HUES6 (cell line): Measurements from ENCODE around the gene REL.
"Not testable (repeated sequence)": the region's sequence is repeated elsewhere in the genome, so short reads cannot be mapped to it uniquely, and the experiment has no call there.

ENCODE experiments used
- H3K27ac ChIP-seq: 2 replicates; pipeline ENCODE4 v1.7.0; 2013; ENCODE audit warnings: low read depth, mild to moderate bottlenecking, low read length, inconsistent platforms
- H3K27me3 ChIP-seq: 2 replicates; pipeline ENCODE4 v1.6.1; 2013; ENCODE audit warnings: low read length; ENCODE audit not compliant: control insufficient read depth, insufficient read depth
- H3K36me3 ChIP-seq: 2 replicates; pipeline ENCODE4 v1.6.1; 2013; ENCODE audit warnings: low read length; ENCODE audit not compliant: control insufficient read depth, insufficient read depth
- H3K4me1 ChIP-seq: 2 replicates; pipeline ENCODE4 v1.6.1; 2013; ENCODE audit warnings: low read length; ENCODE audit not compliant: control insufficient read depth, insufficient read depth
- H3K4me3 ChIP-seq: 2 replicates; pipeline ENCODE4 v1.5.1; 2013; ENCODE audit warnings: low read depth, low read length
- H3K9ac ChIP-seq: one replicate; pipeline ENCODE4 v1.6.1; 2013; ENCODE audit warnings: mild to moderate bottlenecking, low read length
- H3K9me3 ChIP-seq: 2 replicates; pipeline ENCODE4 v1.6.1; 2013; ENCODE audit warnings: low read depth, low read length; ENCODE audit not compliant: control insufficient read depth, insufficient read depth

REL gene

GRCh38 chr2:60888853-60889252 is 7.5 kb downstream of the REL start:
- Histone ChIP-seq H3K36me3 (no peaks in the 10 kb centered on the region), H3K9ac (no peak overlapping the region)

GRCh38 chr2:60889581-60890392 is 8.4 kb downstream of the REL start:
- H3K4me1 ChIP-seq, H3K4me3 ChIP-seq, H3K9me3 ChIP-seq, H3K27me3 ChIP-seq, H3K36me3 ChIP-seq, H3K9ac ChIP-seq, H3K27ac ChIP-seq: not testable (repeated sequence)

More at GRCh38 chr2:60888853-60889252, 7.5 kb downstream of the REL start:
- Histone ChIP-seq H3K4me1 (peaks cover 5% of the 10 kb centered on the region; the same call in 1 of the 2 replicates), H3K9me3 (no peaks in the 10 kb centered on the region), H3K27ac (no peak overlapping the region), H3K27me3 (no peaks in the 10 kb centered on the region), H3K4me3 (no peak overlapping the region)

GRCh38 chr2:60890393-60890707 is 9.0 kb downstream of the REL start:
- Histone ChIP-seq H3K27ac (no peak overlapping the region), H3K9ac (no peak overlapping the region), H3K4me3 (no peak overlapping the region), H3K4me1 (no peaks in the 10 kb centered on the region; the same call in 1 of the 2 replicates), H3K36me3 (peaks cover 7% of the 10 kb centered on the region; the same call in 1 of the 2 replicates), H3K9me3 (no peaks in the 10 kb centered on the region), H3K27me3 (no peaks in the 10 kb centered on the region)

GRCh38 chr2:60891180-60891579 is 9.8 kb downstream of the REL start:
- Histone ChIP-seq H3K9me3 (no peaks in the 10 kb centered on the region), H3K27me3 (no peaks in the 10 kb centered on the region), H3K36me3 (peaks cover 11% of the 10 kb centered on the region; the same call in 1 of the 2 replicates), H3K27ac (no peak overlapping the region), H3K4me3 (no peak overlapping the region), H3K9ac (no peak overlapping the region), H3K4me1 (no peaks in the 10 kb centered on the region)

- Histone ChIP-seq H3K36me3 (peaks cover 18% of the 10 kb centered on the region), H3K9me3 (no peaks in the 10 kb centered on the region), H3K27ac (no peak overlapping the region), H3K27me3 (no peaks in the 10 kb centered on the region), H3K4me1 (no peaks in the 10 kb centered on the region), H3K9ac (no peak overlapping the region), H3K4me3 (no peak overlapping the region)
Measured at GRCh38 chr2:60898567-60898966, 17.2 kb downstream of the REL start.

GRCh38 chr2:60899230-60899891 is 18.0 kb downstream of the REL start:
- Histone ChIP-seq H3K27ac (no peak overlapping the region), H3K9ac (no peak overlapping the region), H3K4me3 (no peak overlapping the region), H3K9me3 (no peaks in the 10 kb centered on the region), H3K27me3 (no peaks in the 10 kb centered on the region), H3K36me3 (peaks cover 16% of the 10 kb centered on the region), H3K4me1 (no peaks in the 10 kb centered on the region)

GRCh38 chr2:60899892-60900249 is 18.5 kb downstream of the REL start:
- Histone ChIP-seq H3K4me3 (no peak overlapping the region), H3K27ac (no peak overlapping the region), H3K27me3 (no peaks in the 10 kb centered on the region), H3K9me3 (no peaks in the 10 kb centered on the region), H3K4me1 (no peaks in the 10 kb centered on the region), H3K9ac (no peak overlapping the region), H3K36me3 (peaks cover 14% of the 10 kb centered on the region)

GRCh38 chr2:60901296-60901695 is 19.9 kb downstream of the REL start:
- not testable (repeated sequence) for H3K27me3 ChIP-seq, H3K4me1 ChIP-seq, H3K4me3 ChIP-seq, H3K36me3 ChIP-seq, H3K27ac ChIP-seq, H3K9ac ChIP-seq, H3K9me3 ChIP-seq

GRCh38 chr2:60905867-60906266 is 24.5 kb downstream of the REL start:
- not testable (repeated sequence) for H3K9me3 ChIP-seq, H3K27ac ChIP-seq, H3K27me3 ChIP-seq, H3K4me1 ChIP-seq, H3K4me3 ChIP-seq, H3K9ac ChIP-seq, H3K36me3 ChIP-seq

- no peaks in the 10 kb centered on the region for H3K27me3 ChIP-seq
- H3K36me3 ChIP-seq, result peaks cover 3% of the 10 kb centered on the region; the same call in 1 of the 2 replicates
- no peak overlapping the region for H3K27ac ChIP-seq
- no peaks in the 10 kb centered on the region for H3K9me3 ChIP-seq
- no peak overlapping the region for H3K9ac ChIP-seq
- no peak overlapping the region for H3K4me3 ChIP-seq
- no peaks in the 10 kb centered on the region for H3K4me1 ChIP-seq
Measured at GRCh38 chr2:60906395-60906794, 25.0 kb downstream of the REL start.

GRCh38 chr2:60907329-60907728 is 26.0 kb downstream of the REL start:
- Histone ChIP-seq H3K4me3 (no peak overlapping the region), H3K27ac (no peak overlapping the region), H3K9ac (no peak overlapping the region), H3K36me3 (no peaks in the 10 kb centered on the region; the same call in 1 of the 2 replicates), H3K4me1 (no peaks in the 10 kb centered on the region), H3K27me3 (no peaks in the 10 kb centered on the region), H3K9me3 (no peaks in the 10 kb centered on the region)
